HG03442 (cell line): ENCODE results near the gene OLFML1.
"Not testable (repeated sequence)": the region's sequence is repeated elsewhere in the genome, so short reads cannot be mapped to it uniquely, and the experiment has no call there.

ENCODE experiments used
- ATAC-seq: cut with Tn5 transposase; IDR thresholded peaks from one replicate; pipeline ENCODE4 v1.9.1; 2021; ENCODE audit warnings: mild to moderate bottlenecking, moderate library complexity; ENCODE audit not compliant: unreplicated experiment

OLFML1 gene

DNA sequence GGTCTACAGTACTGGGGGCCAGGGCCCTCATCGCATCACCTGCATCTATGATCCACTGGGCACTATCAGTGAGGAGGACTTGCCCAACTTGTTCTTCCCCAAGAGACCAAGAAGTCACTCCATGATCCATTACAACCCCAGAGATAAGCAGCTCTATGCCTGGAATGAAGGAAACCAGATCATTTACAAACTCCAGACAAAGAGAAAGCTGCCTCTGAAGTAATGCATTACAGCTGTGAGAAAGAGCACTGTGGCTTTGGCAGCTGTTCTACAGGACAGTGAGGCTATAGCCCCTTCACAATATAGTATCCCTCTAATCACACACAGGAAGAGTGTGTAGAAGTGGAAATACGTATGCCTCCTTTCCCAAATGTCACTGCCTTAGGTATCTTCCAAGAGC, 24.7 kb downstream of the OLFML1 start:
- ATAC-seq = no peak

DNA sequence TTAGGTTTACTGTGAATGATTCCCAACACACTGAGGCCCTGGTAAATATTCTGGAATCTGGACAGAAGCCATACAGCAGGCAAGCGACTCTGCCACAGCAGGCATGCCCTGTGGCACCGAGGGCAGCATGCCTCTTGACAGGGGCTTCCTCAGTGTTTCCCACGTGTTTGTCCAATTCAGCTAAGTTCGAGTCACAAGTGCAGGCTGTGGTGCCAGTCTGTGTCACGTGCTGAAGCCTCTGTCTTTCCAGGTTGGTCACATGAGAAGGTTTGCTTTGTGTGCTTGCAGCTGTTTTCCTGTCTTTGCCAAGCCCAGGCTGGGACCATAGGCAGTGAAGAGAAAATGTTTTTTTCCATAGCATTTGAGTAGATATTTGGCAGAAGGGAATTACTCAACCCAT, 26.1 kb downstream of the OLFML1 start:
- no peak for ATAC-seq

DNA sequence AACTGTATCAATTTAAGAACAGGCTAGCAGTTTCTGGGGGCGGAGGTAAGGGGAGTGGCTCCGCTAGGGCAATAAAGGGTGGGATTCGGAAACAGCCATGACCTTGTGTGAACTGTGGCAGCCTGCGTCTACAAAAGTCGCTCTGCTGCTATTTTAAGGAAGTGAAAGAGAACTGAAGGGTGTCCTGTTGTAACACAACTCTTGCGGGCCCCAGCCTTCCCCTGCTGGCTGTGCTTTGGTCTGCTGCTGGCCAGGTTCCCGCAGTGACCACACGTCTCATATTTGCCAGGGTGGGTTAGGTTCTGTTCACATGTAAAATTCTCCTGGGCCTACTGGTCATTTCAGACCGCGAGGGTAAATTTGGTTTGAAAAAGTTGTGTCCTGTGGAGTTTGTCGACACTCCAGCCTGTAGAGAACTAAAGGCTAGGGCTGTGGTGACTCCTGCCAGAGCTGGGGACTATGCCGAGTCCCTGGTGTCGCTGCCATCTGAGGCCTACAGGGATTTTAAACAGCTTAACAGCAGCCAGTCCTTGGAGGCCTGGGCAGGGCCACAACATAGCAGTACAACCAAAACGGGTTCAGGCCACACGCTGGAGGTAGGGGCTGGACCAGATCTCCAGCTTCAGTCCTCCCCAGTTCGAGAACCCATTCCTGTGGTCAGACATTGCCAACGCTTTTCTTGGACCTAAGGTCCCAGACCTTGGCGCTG, 27.4 kb downstream of the OLFML1 start:
- peak; percentile 64 for ATAC-seq

DNA sequence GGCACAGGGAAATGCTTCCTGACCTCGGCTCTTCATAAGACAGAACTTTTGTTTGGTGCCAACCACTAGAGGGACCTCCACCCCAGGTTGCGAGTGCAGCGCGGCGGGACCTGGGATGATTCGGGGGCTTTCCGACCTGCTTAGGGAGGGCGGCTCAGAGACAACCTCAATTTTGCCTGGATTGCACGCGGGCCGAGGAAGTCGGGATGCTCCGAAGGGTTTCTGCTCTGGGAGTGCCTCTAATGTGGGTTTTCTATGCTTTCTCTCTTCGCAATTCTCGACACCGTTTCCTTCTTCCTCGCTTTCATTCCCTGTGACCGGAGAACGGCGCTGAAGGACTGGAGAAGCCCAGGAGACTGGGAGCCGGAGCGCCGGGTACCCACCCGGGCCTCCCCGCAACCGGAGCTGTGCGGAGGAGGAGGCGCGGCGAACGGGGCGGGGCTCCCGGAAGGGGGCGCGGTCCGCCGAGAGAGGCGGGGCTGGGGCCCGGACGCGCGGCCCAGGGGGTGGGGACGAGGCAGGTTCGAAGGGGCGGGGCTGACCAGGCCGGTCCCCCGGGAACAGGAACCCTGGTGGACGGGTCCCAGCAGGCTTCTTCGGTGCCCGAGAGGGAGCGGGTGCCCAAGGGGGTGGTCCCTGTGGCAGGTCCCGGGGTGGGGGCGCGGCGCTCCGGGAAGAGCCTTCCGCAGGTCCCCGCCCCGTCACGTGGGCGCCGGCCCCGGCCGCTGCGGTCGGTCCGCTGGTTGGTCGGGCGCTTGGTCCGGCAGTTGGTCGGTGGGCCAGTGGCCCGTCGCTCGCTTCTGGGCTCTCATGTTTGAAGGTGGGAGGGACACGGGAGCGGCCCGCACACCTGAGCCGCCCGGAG, 28.2 kb downstream of the OLFML1 start, which contains the start of gene PPFIBP2:
PPFIBP2 (plus strand) TSS at position 766 of the 865 bp plus-strand sequence. CDS start 35,477 bp downstream, outside the sequence.
- ATAC-seq = peak; percentile 65

DNA sequence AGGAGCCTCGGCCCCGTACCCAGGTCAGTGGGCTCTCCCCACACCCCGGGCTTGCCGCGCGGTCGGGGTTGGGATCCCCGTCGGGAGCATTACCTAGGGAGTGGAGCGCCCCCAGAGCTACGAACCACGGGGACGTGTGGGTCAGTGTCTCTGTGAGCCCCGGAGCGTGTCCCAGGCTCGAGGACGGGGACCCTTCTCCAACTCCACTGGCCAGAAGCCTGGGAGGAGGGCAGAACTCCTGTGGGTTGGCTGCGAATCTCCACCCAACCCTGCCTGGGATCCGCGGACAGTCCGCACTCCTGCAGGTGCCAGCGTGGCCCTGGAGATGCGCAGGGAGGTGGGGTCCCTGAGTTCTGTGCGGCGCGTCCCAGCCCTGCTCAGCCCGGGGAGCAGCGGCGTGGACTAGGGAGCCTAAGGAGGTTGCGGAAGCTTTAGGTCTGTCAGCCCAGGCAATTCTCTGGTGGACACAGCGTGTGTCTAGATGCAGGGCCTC, 28.8 kb downstream of the OLFML1 start:
- no peak for ATAC-seq

DNA sequence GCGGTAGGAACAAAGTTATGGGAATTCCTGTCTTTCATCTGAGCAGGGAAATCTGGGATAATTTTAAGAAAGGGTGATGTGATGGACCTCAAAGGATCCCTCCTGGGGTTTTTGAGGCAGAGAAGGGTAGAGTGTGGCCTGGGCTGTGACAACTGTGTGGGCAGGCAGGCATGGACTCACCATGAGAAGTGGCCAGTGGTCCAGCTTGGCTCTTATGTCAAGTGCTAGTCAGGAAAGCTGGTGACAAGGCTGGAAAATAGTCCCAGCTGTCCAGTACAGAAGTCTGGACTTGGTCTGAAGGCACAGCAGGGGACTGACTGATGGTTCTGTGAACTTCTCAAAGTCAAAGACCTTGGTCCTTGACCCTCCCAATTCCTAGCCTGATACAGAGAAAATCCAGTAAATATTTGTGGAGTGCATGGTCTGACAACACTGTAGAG, 30.2 kb downstream of the OLFML1 start:
- no peak for ATAC-seq

DNA sequence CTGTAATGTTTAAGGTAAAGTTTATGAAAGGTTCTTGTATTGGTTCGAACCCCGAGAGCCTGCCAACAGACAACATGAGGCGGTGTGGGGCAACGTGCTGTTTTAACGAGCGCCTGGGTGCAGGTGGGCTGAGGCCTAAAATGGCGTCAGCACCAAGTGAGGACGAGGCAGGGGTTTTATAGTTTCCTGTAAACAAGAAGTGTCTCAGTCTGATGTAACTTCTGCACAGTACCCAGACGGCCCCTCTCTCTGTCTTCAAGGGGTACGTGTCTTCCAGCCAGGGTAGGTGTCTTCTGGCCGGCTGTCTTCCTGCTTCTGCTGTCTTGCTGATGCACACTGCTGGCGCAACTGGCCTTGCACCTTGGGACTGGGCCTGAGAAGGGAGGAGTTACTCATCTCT, 31.2 kb downstream of the OLFML1 start:
- no peak for ATAC-seq

DNA sequence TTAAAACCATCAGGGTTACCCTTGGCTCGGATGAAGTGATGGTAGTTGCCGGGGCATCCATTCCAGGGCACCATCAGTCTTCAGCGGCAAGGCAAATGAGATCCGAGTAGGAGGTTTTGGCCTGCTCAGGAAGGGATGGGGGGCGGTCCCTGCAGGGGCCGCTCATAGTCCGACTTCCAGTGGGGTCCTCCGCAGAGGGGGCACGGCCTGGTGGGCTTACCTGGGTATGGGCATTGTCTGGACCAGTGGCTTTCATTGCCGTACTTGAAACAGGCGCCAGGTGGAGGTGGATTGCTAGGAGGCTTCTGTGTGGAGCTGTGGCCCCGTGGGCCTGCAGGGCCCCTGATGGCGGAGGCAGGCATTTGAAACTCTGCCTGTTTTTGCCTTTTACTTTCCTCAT, 32.4 kb downstream of the OLFML1 start:
- not testable (repeated sequence) for ATAC-seq

DNA sequence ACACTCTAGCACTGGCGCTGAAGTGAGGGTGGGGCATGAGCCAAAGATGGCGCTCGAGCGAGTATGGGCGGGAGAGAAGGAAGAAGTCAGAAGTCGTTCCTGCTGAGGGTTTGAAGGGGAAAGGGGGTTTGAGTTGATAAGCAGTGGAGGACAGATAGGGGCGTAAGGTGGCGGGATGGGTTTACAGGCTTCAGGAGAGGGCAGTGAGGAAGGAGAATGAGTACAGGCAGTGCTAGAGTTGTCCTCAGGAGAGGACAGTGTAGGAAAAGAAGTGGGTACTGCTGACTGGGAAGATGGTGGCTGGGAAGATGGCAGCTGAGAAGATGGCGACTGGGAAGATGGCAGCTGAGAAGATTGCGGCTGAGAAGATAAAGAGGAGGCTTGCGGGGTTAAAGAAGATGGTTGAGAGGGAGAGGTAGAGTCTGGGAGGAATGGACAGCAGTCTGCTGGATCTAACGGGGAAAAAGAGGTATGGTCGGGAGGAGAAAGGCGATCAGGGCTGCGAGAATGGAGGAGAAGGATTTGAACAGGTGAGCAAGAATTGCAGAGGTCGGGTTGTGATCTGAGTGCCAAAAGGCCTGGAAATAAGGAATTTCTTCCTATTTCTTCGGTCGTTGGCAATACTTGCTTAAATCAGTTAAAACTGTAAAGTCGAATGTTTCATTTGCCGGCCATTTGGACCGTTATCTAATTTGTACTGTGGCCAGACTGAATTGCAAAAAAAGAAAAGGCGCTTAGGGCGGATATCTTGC, 33.7 kb downstream of the OLFML1 start:
- no peak for ATAC-seq

DNA sequence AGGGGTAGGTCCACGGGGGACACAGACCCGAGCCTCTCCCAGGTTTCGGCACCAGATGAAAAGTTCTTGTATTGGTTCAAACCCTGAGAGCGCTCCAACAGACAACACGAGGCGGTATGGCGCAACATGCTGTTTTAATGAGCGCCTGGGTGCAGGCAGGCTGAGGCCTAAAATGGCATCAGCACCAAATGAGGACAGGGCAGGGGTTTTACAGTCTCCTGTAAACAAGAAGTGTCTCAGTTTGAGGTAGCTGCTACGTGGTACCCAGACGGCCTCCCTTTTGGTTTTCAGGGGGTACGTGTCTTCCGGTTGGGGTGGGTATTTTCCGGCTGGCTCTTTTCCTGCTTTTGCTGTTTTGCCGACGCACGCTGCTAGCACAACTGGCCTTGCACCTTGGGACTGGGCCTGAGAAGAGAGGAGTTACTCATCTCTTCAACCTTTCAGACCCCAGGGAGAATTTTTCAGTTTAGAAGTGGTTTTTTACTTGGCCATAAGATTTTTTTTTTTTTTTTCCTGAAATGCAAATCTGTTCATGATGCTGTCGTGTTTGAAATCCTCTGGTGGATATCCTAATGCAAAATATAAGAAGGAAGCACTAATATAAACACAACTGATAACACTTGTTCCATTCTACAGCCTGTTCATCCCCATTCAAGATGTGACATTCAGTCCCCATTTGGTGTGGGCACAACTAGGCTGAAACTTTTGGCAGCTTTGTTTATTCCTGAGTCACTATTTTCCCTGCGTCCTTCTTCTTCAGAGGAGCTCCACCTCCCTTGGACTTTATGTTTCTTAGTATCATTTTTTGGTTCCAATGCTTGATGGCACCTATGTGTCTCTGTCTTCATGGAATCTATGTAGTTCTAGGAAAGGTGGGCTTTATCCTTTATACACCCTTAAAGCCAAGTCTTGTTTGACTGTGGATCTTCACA, 35.0 kb downstream of the OLFML1 start:
- ATAC-seq = peak; percentile 57

DNA sequence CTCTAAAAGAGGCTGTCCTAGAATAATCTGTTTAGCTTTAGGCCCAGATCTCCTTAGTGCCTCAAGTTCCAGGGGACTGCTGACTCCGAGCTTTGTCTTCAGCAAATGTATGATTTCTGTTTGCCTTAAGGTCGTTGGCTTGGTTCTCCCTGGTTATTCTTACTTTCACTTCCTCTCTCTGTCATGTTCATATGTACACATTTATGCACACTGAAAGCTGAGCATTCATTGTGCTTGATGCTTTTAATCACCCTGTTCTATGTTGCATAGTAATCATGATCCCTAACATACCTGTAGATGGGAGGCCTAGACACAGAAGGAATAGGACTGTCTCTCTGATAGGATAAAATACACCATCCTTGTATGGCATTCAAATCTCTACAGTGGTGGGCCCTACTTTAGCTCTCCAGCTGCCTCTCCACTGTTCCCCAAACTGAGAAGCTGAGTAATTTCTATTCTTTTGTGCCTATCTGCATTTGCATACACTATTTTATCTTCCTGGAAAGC, 35.7 kb downstream of the OLFML1 start:
- peak; percentile 73 for ATAC-seq

DNA sequence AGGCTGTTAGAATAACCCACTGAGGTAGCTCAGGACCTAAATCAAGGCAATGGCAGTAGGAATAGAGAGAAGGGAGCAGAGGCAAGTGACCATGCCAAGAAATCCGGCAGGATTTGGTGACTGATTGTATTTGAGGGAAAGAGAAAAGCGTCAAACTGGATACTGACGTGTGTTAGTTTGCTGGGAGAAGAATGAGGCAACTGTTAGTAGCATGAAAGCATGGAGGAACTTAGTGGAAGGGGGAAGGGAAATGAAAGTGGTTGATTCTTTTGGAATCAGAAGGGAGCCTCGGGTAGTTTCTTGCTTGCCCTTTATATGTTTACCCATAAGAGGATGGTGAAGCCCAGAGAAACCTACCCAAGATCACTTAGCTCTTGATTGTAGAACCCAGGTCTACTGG, 36.8 kb downstream of the OLFML1 start:
- ATAC-seq = no peak

DNA sequence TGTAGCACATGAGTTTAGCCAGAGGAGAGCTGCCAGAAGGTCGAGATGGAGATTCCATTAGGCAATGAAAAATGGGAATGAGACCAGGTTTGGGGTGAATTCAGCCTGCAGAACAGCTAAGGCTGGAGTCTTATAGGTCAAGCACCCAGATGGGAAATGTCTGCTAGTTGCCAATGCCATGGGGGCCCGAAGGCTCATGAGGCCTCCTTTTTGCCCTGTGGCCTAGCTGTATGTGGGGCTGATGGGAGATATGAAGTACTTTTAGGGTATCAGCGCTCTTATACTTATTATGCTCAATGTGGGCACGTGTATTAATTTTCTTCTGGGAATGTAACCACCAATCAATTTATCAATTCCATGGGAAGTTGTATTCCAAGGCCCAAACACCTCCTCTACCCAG, 37.2 kb downstream of the OLFML1 start:
- ATAC-seq = no peak

DNA sequence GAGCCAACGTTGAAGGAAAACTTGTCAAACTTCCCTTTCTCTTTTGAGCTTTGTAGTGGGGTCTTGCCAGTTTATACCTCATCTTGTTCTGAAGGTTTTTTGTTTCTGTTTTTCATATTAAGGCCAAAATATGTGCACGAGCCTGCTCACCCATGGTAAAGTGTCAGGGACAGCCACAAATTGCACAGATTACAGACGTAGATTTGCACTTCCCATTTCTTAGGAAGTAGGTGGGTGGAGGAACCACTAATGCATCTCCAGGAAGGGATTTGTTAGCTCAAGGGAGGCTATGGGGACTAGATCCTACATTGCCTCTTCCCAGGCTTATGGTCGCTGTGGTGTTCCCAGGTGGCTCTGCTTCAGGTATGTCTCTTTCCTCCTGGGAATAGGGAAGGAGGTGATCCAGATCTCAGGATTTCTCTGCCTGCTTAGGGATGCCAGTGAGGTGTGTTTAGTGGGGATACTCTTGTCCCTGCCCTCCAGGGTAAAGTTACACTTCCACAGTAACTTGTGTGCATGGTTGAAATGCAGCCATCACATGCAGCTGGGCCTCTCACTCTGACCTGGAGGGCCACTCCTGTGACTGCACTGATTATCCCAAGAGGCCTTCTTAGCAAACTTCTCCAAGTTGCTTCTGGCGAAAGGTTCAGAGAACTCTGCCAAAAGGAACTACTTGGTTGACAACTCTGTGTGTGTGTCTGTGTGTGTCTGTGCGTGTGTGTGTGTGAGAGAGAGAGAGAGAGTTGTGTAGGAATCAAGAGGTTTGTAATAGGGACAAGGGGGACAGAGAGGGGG, 38.3 kb downstream of the OLFML1 start:
- no peak for ATAC-seq

DNA sequence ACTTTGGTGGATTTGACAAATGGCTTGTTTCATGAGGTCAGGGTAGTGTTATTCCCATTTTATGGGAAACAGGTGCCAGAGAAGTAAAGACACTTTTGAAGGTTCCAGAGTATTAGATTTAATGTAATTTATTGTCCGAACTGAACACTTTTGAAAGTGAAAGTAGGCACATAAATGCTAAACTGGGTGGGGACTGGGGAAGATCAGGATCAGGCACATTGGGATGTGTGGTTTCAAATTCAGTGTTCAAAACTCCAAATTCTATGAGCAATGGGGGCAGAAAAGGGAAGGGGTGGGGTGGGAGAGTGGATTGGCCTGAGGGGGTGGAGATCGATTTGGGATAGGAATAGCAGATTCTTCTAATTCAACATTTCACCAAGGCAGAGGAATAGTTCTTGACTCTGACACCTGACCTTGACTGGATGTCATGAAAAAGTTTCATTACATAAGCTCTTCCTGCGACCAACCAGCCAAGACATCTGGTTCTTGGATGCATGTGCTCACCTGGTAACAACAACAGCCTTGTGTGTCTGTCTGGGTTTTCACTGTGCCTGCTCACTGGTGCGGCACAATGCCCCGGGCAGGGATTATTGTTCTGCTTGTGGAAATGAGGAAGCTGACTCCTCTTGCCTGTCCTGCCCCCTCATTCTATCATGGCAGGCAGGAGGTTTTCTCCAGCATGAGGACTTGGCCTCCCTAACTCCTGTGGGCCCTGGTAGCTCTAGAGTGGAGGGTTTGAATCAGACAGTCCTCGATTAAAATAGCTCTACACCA, 39.3 kb downstream of the OLFML1 start:
- ATAC-seq = no peak

DNA sequence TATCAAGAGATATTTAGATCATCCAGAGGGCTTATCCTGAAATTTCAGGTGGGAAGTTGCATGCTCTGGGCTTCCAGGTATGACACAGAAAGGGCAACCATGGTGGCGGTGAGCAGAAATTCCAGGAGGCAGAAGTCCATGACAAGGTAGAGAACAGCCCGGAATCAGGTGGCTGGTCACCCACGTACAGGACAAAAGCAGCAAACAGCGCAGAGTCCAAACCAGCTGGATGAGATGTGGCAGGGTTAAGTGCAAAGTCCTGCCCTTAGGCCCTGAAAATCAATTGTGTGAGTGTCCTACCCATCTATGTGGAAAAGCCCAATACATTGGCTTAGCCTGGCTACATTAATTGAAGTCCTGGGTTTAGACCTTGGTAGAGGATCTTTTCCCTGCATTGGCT, 40.1 kb downstream of the OLFML1 start:
- no peak for ATAC-seq

DNA sequence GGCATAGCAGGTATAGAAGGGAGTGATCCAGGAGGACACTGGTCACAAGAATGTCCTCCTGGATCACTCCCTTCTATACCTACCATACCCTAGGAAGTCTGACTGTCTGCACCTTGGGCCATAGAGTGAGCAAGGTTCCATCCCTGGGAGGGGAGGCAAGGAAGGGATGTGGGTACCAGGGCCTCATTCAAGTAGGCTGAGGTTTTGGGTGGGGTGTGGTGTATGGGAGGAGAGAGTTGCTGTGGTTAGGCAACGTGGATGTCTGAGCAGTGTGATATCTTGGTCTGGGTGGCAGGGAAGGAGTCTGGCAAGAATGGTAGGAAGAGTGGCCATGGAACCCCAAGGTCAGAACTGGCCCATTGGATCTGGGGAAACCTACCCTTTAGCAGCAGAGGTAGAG, 41.7 kb downstream of the OLFML1 start:
- ATAC-seq = peak; percentile 38

DNA sequence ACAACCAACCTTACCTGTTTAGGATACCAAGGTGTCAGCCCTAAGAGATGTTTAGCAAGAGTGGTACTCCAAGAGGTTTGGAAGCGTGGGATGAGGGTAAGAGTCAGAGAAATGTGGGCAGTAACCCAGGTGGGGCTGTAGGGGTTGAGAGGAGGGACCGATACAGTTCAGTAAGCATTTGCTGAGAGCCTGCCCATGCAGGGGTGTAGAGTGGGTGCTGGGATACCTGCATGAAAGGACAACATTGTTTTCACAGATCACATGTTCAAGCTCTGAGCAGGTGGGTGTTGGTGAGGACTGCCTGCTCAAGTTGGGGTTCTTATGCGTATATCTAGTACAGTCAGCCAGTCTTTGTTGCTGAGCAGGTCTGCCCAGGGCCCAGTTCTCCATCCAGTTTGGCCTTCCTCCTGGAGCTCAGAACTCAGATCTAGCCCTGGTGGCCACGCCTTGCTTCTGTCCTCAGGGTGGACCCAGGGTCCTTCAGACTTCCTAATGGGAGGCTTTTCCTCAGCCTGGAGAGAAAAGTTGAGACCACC, 43.3 kb downstream of the OLFML1 start:
- no peak for ATAC-seq
